ENCODE measurements around the gene CSTF2T.

- TF ChIP-seq CTCF (conservative IDR thresholded peaks at IDR 0.05; ENCODE audit: low read depth, low read length) (no peak), EZH2 (IDR thresholded peaks at IDR 0.05; ENCODE audit: borderline replicate concordance, low read depth, low read length, poor library complexity, severe bottlenecking) (no peak)
Observed at GRCh38 chr10:51658000-51658399, 41.4 kb downstream of the CSTF2T start.

Data from A673 (cell line).